ENCODE measurements around the gene ATP6AP2. TPM values are rescaled to one million over a fixed set of nuclear protein-coding genes. Genes with fewer than 3 reads are reported as not detected.
"Not testable (repeated sequence)": the region's sequence is repeated elsewhere in the genome, so short reads cannot be mapped to it uniquely, and the experiment has no call there.

ATP6AP2 gene
- total RNA-seq, 1 experiment from 2014 or later: 36.4 TPM

DNA sequence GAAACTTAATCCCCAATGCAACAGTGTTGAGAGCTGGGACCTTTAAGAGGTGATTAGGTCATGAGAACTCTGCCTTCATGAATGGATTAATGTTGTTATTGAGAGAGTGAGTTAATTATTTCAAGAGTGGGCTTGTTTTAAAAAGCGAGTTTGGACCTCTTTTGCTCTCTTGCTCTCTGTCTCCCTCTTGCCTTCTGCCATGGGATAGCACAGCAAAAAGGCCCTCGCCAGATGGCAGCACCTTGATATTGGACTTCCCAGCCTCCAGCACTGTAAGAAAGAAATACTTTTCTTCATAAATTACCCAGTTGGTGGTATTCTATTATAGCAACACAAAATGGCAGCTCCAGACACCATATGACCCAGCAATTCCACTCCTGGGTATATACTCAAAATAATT is 7.0 kb upstream of the ATP6AP2 start:
- peak; percentile 14 for DNase-seq (ENCODE audit: low read depth)

DNA sequence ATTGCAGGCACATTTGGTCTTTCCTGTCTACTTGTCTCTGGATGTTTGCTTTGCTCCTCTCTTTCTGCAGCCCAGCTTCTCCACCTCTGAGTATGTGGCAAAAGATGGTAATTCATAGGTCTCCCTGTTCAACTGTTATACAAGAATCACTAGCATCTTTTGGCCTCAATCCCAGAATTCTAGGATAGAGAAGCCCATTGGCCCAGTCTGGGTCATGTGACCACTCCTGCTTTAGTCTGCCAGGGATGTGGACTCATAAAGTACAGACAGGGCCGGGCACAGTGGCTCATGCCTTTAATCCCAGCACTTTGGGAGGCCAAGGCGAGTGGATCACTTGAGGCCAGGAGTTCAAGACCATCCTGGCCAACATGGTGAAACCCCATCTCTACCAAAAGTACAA is 5.4 kb upstream of the ATP6AP2 start:
- DNase-seq (ENCODE audit: low read depth): peak; percentile 34

DNA sequence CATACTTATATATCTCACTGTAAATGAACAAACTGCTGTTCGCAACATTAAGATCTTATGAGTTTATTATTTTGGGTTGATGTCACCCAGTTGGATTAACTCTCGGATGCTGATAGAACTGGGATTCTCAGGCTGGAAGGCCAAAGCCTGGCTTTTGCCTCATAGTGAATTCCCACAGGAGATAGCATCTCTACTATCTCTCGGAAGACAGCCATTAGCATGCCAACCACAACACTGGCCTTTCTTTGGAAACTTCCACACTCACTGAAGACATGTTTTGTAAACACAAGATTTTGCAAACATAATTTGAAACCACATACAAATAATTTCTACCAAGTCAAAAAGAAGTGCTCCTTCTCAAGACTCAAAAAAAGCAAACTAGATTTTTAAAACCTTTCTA is 4.5 kb upstream of the ATP6AP2 start:
- no peak for DNase-seq (ENCODE audit: low read depth)

DNA sequence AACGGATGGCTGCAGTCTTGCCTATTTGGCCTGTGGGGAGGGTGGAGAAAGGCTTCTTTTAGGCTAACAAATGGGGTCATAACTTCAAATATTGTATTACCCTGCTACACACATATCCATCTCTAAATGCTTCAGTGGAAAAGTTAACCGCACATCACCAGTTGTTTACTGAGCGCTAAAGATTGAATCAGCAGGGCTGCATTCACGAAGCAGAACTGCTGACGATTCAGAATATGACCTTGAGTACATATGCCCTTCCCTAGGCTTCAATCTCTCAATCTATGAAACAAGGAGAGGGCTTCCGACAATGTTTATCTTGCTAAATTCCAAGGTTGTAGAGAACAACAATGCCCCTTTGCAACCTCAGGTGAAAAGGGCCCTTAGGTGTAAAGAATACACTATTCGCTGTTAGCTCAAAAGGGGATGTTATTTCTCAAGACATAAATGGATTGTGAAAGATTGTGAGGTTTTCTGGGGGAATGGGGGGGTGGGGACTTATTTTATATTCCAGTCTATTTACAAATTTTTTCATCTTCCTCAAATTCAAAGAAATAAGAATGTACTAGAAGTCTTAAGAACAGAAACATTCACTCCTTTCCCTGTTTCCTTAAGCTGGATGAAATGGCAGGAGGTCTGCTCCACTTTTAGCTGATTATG is 2.6 kb upstream of the ATP6AP2 start:
- no peak for DNase-seq (ENCODE audit: low read depth)

DNA sequence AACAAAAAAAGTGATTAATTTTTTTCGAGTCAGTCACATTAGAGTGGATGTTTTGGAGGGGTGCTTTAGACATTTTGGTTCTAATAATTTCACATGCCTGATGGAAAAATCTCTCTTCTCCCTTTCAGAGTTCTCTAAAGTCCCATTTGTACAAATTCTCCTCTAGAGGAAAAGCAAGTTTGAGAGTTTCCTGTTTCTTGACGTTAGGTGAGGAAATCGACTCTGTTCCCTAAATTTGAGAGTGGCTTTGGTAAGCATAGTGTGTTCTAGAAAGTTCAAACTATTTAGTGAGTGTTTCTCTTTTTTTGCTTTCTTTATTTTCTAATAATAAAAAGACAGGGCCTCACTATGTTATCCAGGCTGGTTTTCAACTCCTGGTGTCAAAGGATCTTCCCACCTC is 1.6 kb upstream of the ATP6AP2 start:
- no peak for DNase-seq (ENCODE audit: low read depth)

DNA sequence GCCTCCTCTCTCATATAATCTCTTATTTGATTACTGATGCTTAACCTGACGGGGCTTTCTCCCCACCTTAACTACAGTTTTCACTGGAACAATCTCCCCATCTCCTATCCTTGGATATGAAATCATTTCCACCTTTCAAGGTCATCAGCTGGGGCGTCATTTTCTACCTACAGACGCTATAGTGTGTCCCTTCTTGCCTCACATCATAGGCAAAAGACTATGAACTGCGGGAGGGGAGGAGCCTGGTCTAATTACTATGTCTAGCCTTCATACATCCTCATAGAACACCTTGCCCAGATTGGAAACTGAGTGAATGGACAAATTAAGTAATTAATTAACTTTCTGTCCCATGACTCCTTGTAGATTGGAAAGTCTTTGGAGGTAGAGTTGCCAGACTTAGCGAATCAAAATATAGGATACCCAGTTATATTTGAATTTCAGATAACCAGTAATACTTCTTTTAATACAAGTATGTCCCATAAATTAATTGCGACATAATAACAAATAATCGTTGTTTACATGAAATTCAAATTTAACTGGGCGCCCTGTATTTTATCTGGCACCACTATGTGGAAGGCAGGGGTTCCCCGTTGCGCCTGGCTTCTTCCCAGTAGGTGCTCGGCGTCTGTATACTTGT is 752 bp upstream of the ATP6AP2 start:
- no peak for DNase-seq (ENCODE audit: low read depth)

DNA sequence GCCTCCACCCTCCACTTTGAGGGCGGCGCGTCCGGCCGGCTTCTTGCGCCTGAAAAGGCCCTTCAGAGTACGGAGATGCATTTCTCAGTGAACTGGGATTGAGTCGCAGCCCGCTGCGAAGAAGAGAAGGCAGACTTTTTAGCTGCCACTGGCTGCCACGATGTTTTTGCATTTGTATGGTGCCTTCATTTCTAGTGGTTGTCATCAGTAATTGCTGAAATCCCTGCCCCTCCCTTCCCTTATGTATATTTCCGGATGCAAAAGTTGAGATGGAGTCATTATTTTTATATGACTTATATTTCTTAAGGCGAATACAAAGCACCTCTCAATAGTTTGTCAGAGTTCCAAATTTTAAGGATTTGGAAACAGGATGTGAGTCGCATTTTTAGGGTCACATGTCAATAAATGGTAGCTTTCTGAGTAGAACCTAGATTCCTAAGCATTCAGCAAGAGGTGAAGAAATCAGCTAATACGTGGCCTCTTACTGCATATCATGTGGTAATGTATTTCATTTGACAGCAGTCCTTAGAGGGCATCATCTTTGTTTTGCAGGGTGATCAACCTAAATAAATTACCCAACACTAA is 658 bp downstream of the ATP6AP2 start:
- DNase-seq (ENCODE audit: low read depth): no peak

DNA sequence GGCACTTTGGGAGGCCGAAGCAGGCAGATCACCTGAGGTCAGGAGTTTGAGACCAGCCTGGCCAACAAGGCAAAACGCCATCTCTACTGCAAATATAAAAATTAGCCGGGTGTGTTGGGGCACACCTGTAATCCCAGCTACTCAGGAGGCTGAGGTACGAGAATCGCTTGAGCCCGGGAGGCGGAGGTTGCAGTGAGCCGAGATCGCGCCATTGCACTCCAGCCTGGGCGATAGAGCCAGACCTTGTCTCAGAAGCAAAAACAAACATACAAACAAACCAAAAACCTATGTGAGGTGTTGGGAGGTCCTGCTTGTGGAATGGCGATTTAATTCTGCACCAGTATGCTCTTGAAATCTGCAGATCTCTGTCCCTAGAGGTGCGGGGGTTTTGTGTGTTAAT is 1.4 kb downstream of the ATP6AP2 start:
- not testable (repeated sequence) for DNase-seq (ENCODE audit: low read depth)

DNA sequence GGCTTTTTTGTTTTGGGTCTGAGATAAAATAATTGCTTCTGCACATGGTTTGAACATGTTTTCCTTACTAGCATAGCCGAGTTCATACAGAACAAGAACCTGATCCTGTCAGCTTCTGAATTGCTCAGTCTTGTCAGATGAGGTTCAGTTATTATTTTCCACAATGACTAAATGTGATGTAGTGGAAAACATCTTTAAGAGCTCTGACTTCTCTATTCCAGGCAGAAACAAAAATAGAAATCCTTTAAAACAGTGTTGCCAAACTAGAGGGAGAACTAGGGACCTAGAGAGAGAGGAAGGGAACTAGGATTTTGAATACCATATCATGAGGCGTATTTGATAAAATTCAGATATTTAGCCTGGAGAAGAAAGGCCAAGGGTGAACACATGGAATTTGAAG is 2.0 kb downstream of the ATP6AP2 start:
- DNase-seq (ENCODE audit: low read depth): no peak

DNA sequence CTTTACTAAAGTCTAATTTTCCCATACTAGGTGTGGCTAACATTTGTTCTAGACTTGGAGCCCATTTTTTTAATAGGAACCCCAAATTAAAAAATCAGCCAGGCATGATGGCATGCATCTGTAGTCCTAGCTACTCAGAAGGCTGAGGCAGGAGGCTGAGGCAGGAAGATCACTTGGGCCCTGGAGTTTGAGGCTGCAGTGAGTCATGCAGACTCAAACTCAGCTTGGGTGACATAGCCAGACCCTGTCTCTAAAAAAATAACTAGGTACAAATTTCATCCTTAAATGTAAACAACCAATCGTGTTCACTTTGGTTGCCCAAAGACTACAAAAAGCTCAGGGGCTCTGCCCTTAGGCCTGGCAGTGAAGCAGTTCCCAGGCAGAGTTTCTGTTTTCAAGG is 6.9 kb downstream of the ATP6AP2 start:
- DNase-seq (ENCODE audit: low read depth): not testable (repeated sequence)

DNA sequence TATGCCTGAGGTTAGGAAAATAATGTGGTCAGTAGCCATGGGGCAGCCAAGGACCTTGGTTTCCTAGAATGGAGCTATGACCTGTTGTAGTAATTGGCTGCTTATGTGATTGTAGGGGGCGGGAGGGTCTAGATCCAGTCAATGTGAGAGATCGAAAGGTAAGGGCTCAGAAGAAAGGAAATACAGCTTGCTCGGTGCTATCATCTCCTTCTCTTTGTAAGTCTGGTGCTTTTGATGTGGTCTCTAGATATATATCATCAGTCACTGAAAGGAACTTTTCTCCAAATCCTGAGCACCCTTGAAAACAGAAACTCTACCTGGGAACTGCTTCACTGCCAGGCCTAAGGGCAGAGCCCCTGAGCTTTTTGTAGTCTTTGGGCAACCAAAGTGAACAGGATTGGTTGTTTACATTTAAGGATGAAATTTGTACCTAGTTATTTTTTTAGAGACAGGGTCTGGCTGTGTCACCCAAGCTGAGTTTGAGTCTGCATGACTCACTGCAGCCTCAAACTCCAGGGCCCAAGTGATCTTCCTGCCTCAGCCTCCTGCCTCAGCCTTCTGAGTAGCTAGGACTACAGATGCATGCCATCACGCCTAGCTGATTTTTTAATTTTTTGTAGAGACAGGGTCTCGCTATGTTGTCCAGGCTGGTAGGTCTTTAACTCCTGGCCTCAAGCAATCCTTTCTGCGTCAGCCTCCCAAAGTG is 9.0 kb downstream of the ATP6AP2 start:
- DNase-seq (ENCODE audit: low read depth): not testable (repeated sequence)

DNA sequence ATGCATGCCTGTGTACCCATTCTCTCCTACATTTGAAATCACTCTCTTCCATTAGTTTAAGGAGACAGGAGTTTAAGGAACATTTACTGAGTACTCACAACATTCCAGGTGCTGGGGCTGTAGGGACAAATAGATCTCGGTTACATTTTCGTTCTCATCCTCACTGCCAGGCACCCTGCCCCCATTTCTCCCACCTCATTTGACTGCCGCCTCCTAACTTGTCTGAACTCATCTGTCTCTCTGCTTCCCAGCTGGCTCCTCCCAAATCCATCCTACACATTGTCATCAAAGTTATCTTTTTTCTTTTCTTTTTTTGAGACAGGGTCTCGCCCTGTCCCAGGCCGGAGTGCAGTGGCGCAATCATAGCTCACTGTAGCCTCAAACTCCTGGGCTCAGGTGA is 22.7 kb downstream of the ATP6AP2 start:
- DNase-seq (ENCODE audit: low read depth): no peak

DNA sequence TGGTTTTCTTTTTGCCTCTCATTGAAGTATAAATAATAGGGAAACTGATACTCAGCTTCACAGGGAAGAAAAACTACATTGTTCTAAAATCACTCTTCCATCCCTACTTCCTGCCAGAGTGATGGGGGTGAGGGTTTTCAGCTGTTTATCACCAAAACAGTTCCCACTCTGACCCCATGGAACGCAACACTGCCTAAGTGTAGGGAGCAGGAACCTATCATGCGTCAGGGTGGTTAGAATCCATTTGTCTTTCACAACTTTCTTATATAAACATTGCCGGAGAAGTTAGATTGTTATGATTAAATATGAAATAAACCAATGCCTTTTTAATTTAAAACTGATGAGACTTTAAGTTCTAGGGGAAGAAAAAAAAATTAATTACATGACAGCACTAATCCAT is 26.6 kb downstream of the ATP6AP2 start:
- no peak for DNase-seq (ENCODE audit: low read depth)

DNA sequence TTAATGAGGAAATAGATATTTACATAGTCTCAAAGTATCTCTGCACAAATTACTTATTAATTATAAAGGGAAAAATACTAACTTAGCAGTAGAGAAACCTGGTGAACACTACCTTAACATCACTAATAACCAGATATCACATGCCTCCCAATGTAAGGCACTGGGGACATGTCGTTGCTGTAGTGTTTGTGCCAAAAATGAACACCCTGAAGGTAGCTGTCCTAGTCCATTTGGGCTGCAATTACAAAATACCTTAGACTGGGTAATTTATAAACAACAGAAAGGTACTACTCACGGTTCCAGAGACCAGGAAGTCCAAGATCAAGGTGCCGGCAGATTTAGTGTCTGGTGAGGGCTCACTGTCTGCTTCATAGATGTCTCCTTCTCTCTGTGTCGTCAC is 31.7 kb downstream of the ATP6AP2 start:
- DNase-seq (ENCODE audit: low read depth): no peak

DNA sequence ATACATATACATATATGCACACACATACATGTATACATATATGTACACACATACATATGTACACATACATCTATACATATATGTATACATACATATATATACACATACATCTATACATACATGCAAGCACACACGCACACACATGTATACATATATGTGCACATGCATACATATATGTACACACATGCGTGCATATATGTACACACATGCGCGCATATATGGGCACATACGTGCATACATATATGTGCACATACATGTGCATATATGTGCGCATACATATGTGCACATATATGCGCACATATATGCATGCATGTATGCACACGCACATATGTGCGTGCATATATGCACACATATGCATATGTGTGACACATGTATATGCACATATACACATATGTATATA is 35.2 kb downstream of the ATP6AP2 start:
- DNase-seq (ENCODE audit: low read depth): no peak

DNA sequence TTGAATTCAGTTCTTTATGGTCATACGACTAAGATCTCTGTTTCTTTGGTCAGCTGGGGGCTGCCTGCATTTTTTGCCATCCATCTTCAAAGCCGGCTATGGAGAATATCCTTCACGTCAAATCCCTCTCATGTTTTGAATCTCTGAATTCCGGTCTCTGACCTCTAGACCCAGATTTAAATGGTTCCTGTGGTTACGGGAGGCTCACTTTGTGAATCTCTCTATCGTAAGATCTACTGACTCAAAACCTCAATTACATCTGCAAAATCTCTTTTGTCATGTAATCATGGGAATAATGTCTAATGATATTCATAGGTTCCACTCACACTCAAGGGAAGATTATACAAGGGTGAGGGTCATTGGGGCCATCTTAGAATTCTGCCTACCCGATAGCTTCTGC is 36.8 kb downstream of the ATP6AP2 start:
- no peak for DNase-seq (ENCODE audit: low read depth)

DNA sequence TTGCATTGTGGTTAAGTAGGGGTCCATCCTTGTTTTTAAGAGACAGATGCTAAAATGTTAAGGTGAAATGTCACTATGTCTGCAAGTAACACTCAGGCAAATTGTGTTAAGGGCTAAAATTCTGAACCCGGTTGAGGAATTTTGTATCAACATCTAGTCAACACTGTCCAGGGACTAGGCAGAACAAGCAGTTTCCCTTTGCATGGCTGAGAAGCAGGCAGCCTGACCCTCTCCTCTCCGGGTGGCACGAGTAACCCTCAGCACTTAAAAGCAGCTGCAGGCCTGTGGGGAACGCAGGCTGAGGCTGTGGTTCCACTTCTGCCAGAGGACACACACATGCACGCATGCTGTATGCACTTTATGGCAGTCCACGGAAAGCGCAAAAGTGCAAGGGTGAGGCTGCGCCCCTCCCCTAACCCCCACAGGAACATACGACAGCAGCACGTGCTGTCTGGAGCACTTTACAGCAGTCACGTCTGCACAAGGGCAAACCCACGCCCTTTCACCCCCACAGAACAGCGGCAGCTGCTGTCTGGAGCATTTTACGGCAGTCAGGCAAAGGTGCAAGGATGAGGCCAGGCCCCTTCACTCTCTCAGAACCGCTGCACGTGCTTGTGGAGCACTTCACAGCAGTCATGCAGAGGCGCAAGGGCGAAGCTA is 41.8 kb downstream of the ATP6AP2 start:
- DNase-seq (ENCODE audit: low read depth): no peak

DNA sequence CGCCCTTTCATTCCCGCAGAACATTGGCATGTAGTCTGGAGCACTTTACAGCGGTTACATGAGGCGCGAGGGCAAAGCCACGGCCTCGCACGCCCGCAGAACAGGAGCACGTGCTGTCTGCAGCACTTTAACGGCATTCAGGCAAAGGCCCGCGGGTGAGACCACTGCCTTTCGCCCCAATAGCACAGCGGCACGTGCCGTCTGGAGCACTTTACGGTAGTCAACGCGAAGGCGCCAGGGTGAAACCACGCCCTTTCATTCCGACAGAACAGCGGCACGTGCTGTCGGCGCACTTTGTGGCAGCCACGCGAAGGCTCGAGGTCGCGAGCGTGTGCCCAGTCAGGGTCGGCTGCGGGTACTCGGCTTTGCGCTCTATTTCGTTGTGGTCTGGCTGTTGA is 42.4 kb downstream of the ATP6AP2 start, which contains the start of gene MPC1L:
Gene MPC1L (plus strand): TSS at position 290 of the 398 bp plus-strand sequence. CDS start 138 bp downstream, outside the sequence.
- no peak for DNase-seq (ENCODE audit: low read depth)

DNA sequence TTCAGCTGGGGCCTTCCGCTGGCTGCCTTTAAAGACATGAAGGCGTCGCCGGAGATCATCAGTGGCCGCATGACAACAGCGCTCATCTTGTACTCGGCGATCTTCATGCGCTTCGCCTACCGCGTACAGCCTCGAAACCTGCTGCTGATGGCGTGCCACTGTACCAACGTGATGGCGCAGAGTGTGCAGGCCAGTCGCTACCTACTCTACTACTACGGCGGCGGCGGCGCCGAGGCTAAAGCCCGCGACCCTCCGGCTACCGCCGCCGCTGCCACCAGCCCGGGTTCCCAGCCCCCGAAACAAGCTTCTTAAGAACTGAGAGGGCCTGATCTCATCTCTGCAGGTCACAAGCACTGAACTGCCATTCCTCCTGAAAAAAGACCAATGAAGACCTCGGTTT is 42.9 kb downstream of the ATP6AP2 start:
- DNase-seq (ENCODE audit: low read depth): no peak

DNA sequence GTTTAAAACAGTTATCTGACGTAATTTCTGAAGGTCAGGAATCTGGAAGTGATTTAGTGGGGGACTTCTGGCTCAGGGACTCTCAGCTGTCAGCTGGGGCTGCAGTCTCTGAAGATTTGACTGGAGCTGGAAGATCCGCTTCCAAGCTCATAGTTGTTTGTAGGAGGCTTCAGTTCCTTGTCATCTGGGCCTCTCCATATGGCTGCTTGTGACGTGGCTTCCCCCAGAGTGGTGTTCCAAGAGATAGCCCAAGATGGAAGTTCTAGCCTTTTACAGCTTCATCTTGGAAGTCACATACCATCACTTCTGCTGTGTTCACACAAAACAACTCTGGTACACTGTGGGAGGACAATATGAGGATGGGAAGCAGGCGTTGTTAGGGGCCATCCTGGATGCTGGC is 44.5 kb downstream of the ATP6AP2 start:
- DNase-seq (ENCODE audit: low read depth): no peak

DNA sequence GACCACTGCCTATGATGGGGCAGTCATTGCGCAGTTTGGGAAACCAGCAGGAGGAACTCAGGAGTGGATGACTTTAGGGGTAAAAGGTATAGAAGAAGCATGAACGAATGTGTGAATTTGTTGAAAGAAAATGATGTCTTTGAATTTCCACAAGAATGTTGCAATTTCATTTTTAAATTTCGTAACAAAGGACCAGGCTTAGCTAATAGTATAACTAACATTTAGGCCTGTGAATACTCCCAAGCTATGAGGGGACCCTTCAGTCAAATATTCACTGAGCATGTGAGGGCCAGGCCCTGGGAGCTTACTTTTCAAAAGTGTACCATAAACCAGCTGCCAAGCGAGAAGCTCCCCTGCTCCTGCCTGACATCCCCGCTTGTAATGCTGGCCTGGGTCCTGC is 47.7 kb downstream of the ATP6AP2 start:
- no peak for DNase-seq (ENCODE audit: low read depth)

DNA sequence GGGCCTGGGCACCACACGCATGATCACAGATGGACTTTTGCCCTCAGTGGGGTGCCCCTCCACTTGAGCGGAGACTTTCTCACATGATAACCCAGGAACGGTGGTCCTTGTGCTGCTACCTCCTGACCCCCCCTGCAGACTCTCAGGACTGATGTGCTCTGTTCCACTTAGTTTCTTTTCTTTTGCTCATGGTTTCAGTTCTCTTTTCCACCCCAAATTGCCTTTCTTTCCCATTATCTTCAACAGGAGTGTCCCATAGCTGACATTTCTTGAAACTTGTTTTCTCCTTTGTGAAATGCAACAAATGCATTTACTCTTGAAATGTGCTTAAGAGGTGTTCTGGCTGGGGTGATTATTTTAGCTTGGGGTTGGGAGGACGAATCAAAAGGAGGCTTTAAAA is 51.4 kb downstream of the ATP6AP2 start:
- DNase-seq (ENCODE audit: low read depth): no peak
